Esophagus squamous epithelium (tissue), 4 donors: ENCODE data around the gene FAHD2B.
"Not testable (repeated sequence)": the region's sequence is repeated elsewhere in the genome, so short reads cannot be mapped to it uniquely, and the experiment has no call there.

Experiments used
- POLR2A ChIP-seq, 4 donors: fragments of 450-650 bp; IDR thresholded peaks; one replicate each; pipeline ENCODE4 v1.6.1; 2017; ENCODE audit warnings: antibody characterized with exemption in 4 of 4, mild to moderate bottlenecking in 4 of 4, moderate library complexity in 3 of 4
- TF ChIP-seq, protein P1 (sequence below), 6 experiments: fragments of 450-650 bp in 4 of 6; fragments of 200-600 bp in 2 of 6; sonication (generic) in 2 of 6; IDR thresholded peaks; one replicate each; pipeline ENCODE4 v1.5.1; 2016 to 2019; ENCODE audit warnings: antibody characterized with exemption in 6 of 6, mild to moderate bottlenecking in 4 of 6, moderate library complexity in 4 of 6

DNA sequence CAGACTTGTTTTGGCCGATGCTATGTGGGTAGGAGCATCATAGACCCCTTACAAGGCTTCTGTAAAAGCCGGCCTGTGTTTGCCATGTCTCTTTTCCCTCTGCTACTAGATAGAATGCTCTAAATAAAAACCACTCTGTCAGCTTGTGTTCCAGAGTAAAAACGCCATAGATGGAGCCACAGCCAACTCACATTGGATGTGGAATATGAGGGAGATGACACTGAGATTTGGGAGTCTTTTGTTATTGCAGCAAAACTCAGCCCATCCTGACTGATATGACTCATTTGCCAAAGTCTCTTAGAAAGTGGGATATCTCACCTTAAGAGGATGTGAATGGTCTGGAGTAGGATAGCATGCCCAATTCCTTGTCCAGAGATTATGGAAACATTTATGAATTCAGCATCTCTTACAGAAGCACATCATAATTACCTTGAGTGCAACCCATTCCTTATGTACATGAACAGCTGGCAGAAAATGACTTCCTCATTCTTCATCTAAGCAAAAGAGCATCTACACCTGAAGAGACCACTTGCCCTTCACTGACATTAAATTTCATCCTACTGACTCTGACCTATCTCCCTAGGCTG, 4.2 kb upstream of the FAHD2B start:
- TF ChIP-seq, protein P1, sequence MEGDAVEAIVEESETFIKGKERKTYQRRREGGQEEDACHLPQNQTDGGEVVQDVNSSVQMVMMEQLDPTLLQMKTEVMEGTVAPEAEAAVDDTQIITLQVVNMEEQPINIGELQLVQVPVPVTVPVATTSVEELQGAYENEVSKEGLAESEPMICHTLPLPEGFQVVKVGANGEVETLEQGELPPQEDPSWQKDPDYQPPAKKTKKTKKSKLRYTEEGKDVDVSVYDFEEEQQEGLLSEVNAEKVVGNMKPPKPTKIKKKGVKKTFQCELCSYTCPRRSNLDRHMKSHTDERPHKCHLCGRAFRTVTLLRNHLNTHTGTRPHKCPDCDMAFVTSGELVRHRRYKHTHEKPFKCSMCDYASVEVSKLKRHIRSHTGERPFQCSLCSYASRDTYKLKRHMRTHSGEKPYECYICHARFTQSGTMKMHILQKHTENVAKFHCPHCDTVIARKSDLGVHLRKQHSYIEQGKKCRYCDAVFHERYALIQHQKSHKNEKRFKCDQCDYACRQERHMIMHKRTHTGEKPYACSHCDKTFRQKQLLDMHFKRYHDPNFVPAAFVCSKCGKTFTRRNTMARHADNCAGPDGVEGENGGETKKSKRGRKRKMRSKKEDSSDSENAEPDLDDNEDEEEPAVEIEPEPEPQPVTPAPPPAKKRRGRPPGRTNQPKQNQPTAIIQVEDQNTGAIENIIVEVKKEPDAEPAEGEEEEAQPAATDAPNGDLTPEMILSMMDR (IDR thresholded peaks at IDR 0.05): not testable (repeated sequence)
- not testable (repeated sequence) for TF ChIP-seq POLR2A (IDR thresholded peaks at IDR 0.05)
